ENCODE measurements around the gene PAQR9.

- TF ChIP-seq TAF1 (IDR thresholded peaks at IDR 0.05; ENCODE audit: low read depth, low read length) (no peak), POLR2A (IDR thresholded peaks at IDR 0.05; ENCODE audit: low read depth, low read length) (no peak), SPI1 (IDR thresholded peaks at IDR 0.05; ENCODE audit: low read depth, low read length) (no peak), POLR2AphosphoS5 (IDR thresholded peaks at IDR 0.05; ENCODE audit: low read depth, low read length) (no peak), PAX5 (IDR thresholded peaks at IDR 0.05; ENCODE audit: insufficient read depth, low read length, severe bottlenecking) (no peak), POU2F2 (IDR thresholded peaks at IDR 0.05; ENCODE audit: low read depth, low read length) (no peak)
Observed at GRCh38 chr3:142982038-142982773, 18.7 kb upstream of the PAQR9 start.

Measured in GM12891 (cell line).